ENCODE data around the gene RAC2.

- no peak for TF ChIP-seq CTCF (conservative IDR thresholded peaks at IDR 0.05)
- TF ChIP-seq EZH2 (IDR thresholded peaks at IDR 0.05; ENCODE audit: low read depth) = no peak
These were observed 10.8 kb upstream of the RAC2 start for GRCh38 chr22:37254867-37255233.
